Esophagus squamous epithelium (tissue), 5 donors: ENCODE data around the gene NPTXR. TPM values are rescaled to one million over a fixed set of nuclear protein-coding genes. Genes with fewer than 3 reads are reported as not detected.

ENCODE experiments used
- DNase-seq: peaks from one replicate; lab custom pipeline; 2025; lab: John Stamatoyannopoulos, UW
- H3K27ac ChIP-seq, 4 donors: fragments of 200-600 bp; sonication (generic); one replicate each; pipeline ENCODE4 v1.5.1; 2016 to 2019; ENCODE audit warnings: mild to moderate bottlenecking in 1 of 4
- H3K27me3 ChIP-seq, 4 donors: fragments of 200-600 bp; sonication (generic); 1 replicate in 3 of 4; 2 replicates in 1 of 4; pipeline versions ENCODE4 v1.5.1 to v1.6.0; 2017 to 2021; ENCODE audit warnings: antibody characterized with exemption in 1 of 4
- H3K36me3 ChIP-seq, 3 donors: fragments of 200-600 bp; sonication (generic); one replicate each; pipeline ENCODE4 v1.5.1; 2016 to 2019
- H3K4me1 ChIP-seq, 3 donors: fragments of 200-600 bp; sonication (generic); one replicate each; pipeline ENCODE4 v1.5.1; 2017 to 2019
- H3K4me3 ChIP-seq, 4 donors: fragments of 200-600 bp; sonication (generic); 1 replicate in 3 of 4; 2 replicates in 1 of 4; pipeline ENCODE4 v1.5.1; 2016 to 2019; ENCODE audit warnings: mild to moderate bottlenecking in 2 of 4, moderate library complexity in 1 of 4
- H3K9me3 ChIP-seq, 3 donors: fragments of 200-600 bp; sonication (generic); one replicate each; pipeline ENCODE4 v1.5.1; 2016 to 2019
- CTCF ChIP-seq, 6 experiments: fragments of 450-650 bp in 4 of 6; fragments of 200-600 bp in 2 of 6; sonication (generic) in 2 of 6; IDR thresholded peaks; one replicate each; pipeline ENCODE4 v1.5.1; 2016 to 2019; ENCODE audit warnings: antibody characterized with exemption in 6 of 6, mild to moderate bottlenecking in 4 of 6, moderate library complexity in 4 of 6
- POLR2A ChIP-seq, 4 donors: fragments of 450-650 bp; IDR thresholded peaks; one replicate each; pipeline ENCODE4 v1.6.1; 2017; ENCODE audit warnings: antibody characterized with exemption in 4 of 4, mild to moderate bottlenecking in 4 of 4, moderate library complexity in 3 of 4
- WGBS, 2 donors: methylation state at CpG; one replicate each; pipeline ENCODE4 v1.1.5; 2018; 5-methylcytosine and 5-hydroxymethylcytosine counted together
- intact Hi-C: fragments of 100-400 bp; cut with DNase I; formaldehyde crosslinking; loops from one replicate; pipeline ENCODE4 v1.15.0; 2022
- total RNA-seq, 4 donors: library from RNA; depleted of rRNA; stranded (reverse); fragments of >200 nt; gene quantifications; one replicate each; pipeline ENCODE4 v1.1.0, GENCODE V29; 2016
- donor health status: DM: yes; HTN: yes; CAD: no.

Gene NPTXR
- total RNA-seq, result 1 to 10 TPM in 1 of 4 donors, under 1 TPM in 3; 0.26 to 2.3 (median 0.63) TPM

GRCh38 chr22:38843657-38844314 lies at the start of gene NPTXR:
Gene NPTXR, minus strand, starts transcription at chr22:38844028.
- intact Hi-C loops, result no loop called here
- H3K4me1 ChIP-seq, result peaks cover 3 to 34% (median 14%) of the 10 kb centered on the region in 3 donors
- peak within 1 kb of the TSS; percentile 27 to 70 (median 38) for H3K4me3 ChIP-seq
- no peak for TF ChIP-seq CTCF (IDR thresholded peaks at IDR 0.05)
- peak in 2 of 4 donors; percentile 36 to 38 for TF ChIP-seq POLR2A (IDR thresholded peaks at IDR 0.05)
- H3K9me3 ChIP-seq, result no peaks in the 10 kb centered on the region
- H3K27me3 ChIP-seq, result peaks cover 0 to 85% (median 2%) of the 10 kb centered on the region in 4 donors
- no peak for DNase-seq
- H3K27ac ChIP-seq, result peak within 1 kb of the TSS in 2 of 4 donors; percentile 65 to 84
- 0% methylated on average over 2 of the region's 105 CpGs; no CpG with 5 or more reads in 1 of the 2 donors for WGBS, 2 donors
- H3K36me3 ChIP-seq, result no peaks in the 10 kb centered on the region

DNA sequence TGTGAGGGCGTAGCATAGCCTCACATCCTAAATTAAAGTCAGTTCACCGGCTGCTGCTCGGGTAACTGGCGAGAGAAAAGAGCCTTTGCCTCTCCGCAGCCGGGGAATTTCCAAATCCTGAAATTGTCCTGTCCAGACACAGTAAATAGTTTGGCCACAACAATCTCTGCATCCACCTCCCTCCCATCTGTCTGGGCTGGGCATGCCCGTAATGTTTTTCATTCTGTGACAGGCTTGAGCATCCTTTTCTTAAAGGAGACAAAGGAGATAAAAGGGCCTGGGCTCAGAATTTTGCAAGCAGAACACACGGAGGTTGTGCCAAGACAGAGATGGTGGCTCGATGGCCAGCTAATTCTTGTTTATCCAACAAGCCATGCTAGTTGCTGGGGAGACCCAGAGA lies 47.4 kb upstream of the NPTXR start:
- 38 to 54% methylated on average over 8 of the region's 9 CpGs for WGBS, 2 donors
- Histone ChIP-seq H3K4me1 (no peaks in the 10 kb centered on the region), H3K9me3 (no peaks in the 10 kb centered on the region), H3K27ac (no peak overlapping the region), H3K36me3 (no peaks in the 10 kb centered on the region), H3K27me3 (peaks cover 0 to 5% (median 0%) of the 10 kb centered on the region in 4 donors), H3K4me3 (no peak overlapping the region)
- intact Hi-C loops, result no loop called here
- TF ChIP-seq POLR2A (IDR thresholded peaks at IDR 0.05) (no peak), CTCF (IDR thresholded peaks at IDR 0.05) (no peak)
- DNase-seq, result no peak

DNA sequence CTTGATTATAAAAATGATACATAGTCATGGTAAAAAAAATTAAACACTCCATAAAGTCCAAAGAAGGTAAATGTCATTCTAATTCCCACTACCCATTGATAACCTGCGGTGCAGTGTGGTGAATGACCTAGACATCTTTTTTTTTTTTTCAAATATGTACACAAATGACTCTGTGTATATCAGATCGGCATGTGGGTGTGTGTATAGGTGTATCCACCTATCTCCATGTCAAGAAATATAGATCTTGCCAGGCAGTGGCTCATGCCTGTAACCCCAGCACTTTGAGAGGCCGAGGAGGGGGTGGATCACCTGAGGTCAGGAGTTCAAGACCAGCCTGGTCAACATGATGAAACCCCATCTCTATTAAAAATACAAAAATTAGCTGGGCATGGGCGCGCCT lies 46.5 kb upstream of the NPTXR start:
- H3K36me3 ChIP-seq, result no peaks in the 10 kb centered on the region

GRCh38 chr22:38886333-38886732 lies 42.5 kb upstream of the NPTXR start:
- intact Hi-C loops, result no loop called here
- H3K27me3 ChIP-seq, result no peaks in the 10 kb centered on the region
- H3K4me3 ChIP-seq, result no peak overlapping the region
- H3K9me3 ChIP-seq, result no peaks in the 10 kb centered on the region
- H3K4me1 ChIP-seq, result peaks cover 15 to 27% (median 21%) of the 10 kb centered on the region in 3 donors
- no peaks in the 10 kb centered on the region for H3K36me3 ChIP-seq
- DNase-seq, result no peak
- 58 to 59% methylated on average over 5 of the region's 5 CpGs for WGBS, 2 donors
- no peak for TF ChIP-seq CTCF (IDR thresholded peaks at IDR 0.05)
- TF ChIP-seq POLR2A (IDR thresholded peaks at IDR 0.05), result no peak
- H3K27ac ChIP-seq, result no peak overlapping the region

More for the DNA sequence above, 46.5 kb upstream of the NPTXR start:
- Histone ChIP-seq H3K27me3 (peaks cover 0 to 5% (median 0%) of the 10 kb centered on the region in 4 donors), H3K4me1 (no peaks in the 10 kb centered on the region), H3K4me3 (no peak overlapping the region), H3K27ac (no peak overlapping the region), H3K9me3 (no peaks in the 10 kb centered on the region)
- intact Hi-C loops, result no loop called here
- DNase-seq, result no peak
- TF ChIP-seq POLR2A (IDR thresholded peaks at IDR 0.05), result no peak
- TF ChIP-seq CTCF (IDR thresholded peaks at IDR 0.05), result no peak
- 70 to 82% methylated on average over 5 of the region's 5 CpGs for WGBS, 2 donors

GRCh38 chr22:38882972-38883622 lies 39.3 kb upstream of the NPTXR start:
- no peaks in the 10 kb centered on the region for H3K27me3 ChIP-seq
- peaks cover 19 to 33% (median 22%) of the 10 kb centered on the region in 3 donors for H3K4me1 ChIP-seq
- no peaks in the 10 kb centered on the region for H3K9me3 ChIP-seq
- H3K27ac ChIP-seq, result peak overlapping the region in 3 of 4 donors; percentile 74 to 90 (median 86)
- H3K36me3 ChIP-seq, result no peaks in the 10 kb centered on the region
- intact Hi-C loops, result no loop called here
- DNase-seq, result no peak
- H3K4me3 ChIP-seq, result no peak overlapping the region
- TF ChIP-seq POLR2A (IDR thresholded peaks at IDR 0.05) (no peak), CTCF (IDR thresholded peaks at IDR 0.05) (no peak)
- WGBS, 2 donors, result 24 to 43% methylated on average over 6 to 7 of the region's 9 CpGs
